NB4 (cell line): ENCODE data around the gene AKT3.

Experiments used
- DNase-seq: peaks from one replicate; pipeline ENCODE4 v3.0.0; 2010; ENCODE audit warnings: low read depth
- H3K4me3 ChIP-seq: one replicate; pipeline ENCODE4 v1.5.1; 2011; ENCODE audit warnings: mild to moderate bottlenecking, low read depth, low read length, moderate library complexity
- MYC ChIP-seq: IDR thresholded peaks from 2 replicates; pipeline ENCODE4 v1.6.1; 2011; ENCODE audit warnings: low read depth, low read length
- POLR2A ChIP-seq: IDR thresholded peaks from 2 replicates; pipeline ENCODE4 v1.6.1; 2011; ENCODE audit warnings: mild to moderate bottlenecking; ENCODE audit not compliant: insufficient read length; ENCODE audit errors: extremely low read depth
- TF ChIP-seq, protein P1 (sequence below): IDR thresholded peaks from 2 replicates; pipeline ENCODE4 v1.6.1; 2011; ENCODE audit warnings: low read depth, low read length
- TF ChIP-seq, protein P2 (sequence below): IDR thresholded peaks from one replicate; pipeline ENCODE4 v1.5.1; 2012; ENCODE audit warnings: low read depth, low read length

The AKT3 gene

DNA sequence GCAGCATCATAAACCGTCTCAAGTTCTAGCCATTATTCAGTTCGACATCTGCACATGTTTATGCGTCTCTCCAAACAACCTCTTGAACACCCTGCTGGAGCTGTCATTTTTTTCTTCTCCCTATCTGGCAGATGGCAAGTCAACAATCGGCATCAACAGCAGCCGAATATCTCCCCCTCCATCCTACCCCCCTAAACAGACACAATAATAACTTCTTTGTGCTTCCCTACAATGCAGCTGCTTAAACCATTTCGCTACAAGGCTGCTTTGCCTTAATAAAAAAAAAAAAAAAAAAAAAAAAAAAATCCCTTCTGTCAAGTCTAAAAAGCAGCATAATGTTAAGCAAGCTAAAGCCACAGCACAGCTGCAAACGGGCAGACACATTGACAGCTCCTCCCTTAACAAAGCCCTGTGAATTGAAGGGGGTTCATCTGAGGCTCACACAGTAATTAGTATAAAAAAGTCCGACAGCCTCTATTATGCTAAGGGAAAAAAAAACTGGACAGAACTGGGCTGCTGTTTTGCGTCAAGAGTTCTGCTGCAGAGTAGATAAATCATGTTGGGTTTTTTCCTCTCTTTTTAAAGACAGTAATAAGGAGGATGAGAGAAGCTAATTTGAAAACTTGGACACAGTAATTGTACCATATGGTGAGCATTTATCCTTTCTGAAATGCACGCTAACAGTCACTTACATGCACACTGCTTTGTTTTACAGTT lies 136.4 kb downstream of the AKT3 start:
- DNase-seq: peak; percentile 75
- TF ChIP-seq, protein P1, sequence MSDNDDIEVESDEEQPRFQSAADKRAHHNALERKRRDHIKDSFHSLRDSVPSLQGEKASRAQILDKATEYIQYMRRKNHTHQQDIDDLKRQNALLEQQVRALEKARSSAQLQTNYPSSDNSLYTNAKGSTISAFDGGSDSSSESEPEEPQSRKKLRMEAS: no peak
- TF ChIP-seq, protein P2, sequence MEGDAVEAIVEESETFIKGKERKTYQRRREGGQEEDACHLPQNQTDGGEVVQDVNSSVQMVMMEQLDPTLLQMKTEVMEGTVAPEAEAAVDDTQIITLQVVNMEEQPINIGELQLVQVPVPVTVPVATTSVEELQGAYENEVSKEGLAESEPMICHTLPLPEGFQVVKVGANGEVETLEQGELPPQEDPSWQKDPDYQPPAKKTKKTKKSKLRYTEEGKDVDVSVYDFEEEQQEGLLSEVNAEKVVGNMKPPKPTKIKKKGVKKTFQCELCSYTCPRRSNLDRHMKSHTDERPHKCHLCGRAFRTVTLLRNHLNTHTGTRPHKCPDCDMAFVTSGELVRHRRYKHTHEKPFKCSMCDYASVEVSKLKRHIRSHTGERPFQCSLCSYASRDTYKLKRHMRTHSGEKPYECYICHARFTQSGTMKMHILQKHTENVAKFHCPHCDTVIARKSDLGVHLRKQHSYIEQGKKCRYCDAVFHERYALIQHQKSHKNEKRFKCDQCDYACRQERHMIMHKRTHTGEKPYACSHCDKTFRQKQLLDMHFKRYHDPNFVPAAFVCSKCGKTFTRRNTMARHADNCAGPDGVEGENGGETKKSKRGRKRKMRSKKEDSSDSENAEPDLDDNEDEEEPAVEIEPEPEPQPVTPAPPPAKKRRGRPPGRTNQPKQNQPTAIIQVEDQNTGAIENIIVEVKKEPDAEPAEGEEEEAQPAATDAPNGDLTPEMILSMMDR: no peak
- TF ChIP-seq MYC (no peak), POLR2A (no peak)
- H3K4me3 ChIP-seq: peak overlapping the region; percentile 69

DNA sequence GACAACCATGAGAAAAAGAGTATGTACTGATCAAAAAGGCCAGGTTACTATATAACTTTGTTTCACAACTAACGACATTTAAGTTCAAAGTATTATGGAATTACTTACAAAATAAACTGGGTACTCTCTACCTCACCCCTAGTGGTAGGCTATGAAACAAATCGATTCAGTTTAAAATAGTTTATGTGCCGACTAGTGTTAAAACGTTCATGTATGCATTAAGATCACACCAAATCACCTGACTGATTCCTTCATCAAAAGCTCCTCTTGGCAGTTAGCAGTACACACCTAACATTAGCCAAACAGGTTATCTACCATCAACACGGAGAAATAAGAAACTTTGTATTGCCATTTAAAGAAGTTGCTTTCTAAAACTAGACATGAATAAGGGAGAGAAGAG lies 137.1 kb downstream of the AKT3 start:
- H3K4me3 ChIP-seq: peak overlapping the region; percentile 69
- DNase-seq: peak; percentile 69
- no peak for TF ChIP-seq POLR2A
- TF ChIP-seq, protein P2: peak; percentile 30

DNA sequence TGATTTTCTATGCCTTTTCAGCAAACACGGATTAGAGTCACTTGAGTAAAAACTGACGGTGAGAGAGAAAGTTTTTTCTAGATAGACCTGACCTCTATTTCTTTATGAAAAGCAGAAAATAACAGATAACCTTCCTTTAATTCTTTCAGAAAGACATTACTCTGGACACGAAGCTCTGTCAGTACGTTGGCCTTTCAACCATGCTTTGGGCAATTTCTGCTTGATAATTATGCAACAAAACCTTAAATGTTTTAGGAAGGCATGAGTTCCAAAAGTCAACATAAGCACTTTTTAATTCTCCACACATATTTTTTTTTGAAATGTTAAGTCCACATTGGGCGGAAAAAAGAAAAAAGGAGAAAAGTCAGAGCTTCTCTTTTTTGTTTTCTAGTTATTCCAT lies 137.8 kb downstream of the AKT3 start:
- TF ChIP-seq POLR2A: no peak
- TF ChIP-seq MYC: no peak
- TF ChIP-seq, protein P2: no peak
- TF ChIP-seq, protein P1: no peak
- no peak for DNase-seq
- H3K4me3 ChIP-seq: no peak overlapping the region

DNA sequence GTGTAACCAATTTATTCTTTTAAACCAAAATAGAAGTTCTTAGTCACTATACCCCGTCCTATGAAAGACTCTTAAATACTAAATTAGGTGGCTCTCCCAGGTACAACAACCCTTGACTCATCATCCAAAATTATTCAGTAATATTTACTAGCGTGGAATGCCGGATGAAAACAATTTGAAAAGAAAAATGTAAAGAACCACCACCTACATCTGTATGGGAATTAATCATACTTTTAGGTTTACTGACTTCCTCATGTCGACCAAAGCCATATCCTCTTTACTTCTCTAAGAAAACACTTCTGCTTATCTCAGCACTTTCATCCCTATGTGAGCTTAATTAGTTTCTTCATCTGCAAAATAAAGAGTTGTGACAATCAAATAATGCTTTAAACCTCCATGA lies 139.6 kb downstream of the AKT3 start:
- peak; percentile 54 for DNase-seq
- no peak for TF ChIP-seq MYC
- TF ChIP-seq, protein P1: no peak
- TF ChIP-seq POLR2A: no peak
- TF ChIP-seq, protein P2: no peak
- H3K4me3 ChIP-seq: no peak overlapping the region

DNA sequence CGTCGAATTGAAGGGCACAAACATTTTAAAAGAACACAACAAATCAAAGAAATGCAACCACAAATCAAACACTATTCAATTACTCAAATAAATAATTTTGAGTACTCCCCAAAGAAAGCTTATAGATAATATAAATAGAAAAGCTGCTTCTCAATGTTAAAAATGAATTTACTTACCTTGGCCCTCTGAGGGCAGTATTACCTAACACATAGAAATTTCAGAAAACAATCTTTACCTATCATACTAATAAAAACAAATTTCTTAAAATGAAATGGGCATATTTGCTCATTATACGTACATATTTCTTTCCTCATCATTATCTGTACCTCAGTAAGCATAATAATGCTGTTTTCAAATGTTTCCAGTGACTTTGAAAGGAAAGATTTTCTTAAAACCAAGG lies 141.8 kb downstream of the AKT3 start:
- H3K4me3 ChIP-seq: no peak overlapping the region
- TF ChIP-seq, protein P1: no peak
- no peak for TF ChIP-seq POLR2A
- TF ChIP-seq, protein P2: no peak
- TF ChIP-seq MYC: no peak
- DNase-seq: peak; percentile 28

DNA sequence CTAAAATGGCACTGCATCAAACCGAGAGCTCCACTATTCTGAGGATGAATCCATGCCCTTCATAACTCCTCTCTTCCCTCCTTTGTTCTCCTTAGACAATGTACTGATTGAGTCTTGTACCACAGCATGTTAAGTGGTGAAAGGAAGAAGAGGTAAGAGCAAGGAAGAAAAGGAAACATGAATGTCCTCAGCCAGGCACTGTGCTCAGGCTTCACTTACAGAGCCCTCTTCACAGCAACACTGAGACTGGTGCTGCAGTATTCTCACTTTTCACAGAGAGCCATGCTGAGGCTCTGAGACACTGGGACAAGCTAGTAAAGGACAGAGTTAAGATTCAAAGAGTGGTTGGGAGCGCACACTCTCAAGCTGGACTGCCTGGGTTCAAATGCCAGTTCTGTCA lies 143.5 kb downstream of the AKT3 start:
- no peak overlapping the region for H3K4me3 ChIP-seq
- TF ChIP-seq, protein P2: no peak
- TF ChIP-seq MYC: no peak
- TF ChIP-seq, protein P1: no peak
- DNase-seq: no peak
